ENCODE data around the gene PRKD3. TPM values are rescaled to one million over a fixed set of nuclear protein-coding genes. Genes with fewer than 3 reads are reported as not detected.

Gene PRKD3
- total RNA-seq, 1 donor from 2014 or later = 124 TPM

DNA sequence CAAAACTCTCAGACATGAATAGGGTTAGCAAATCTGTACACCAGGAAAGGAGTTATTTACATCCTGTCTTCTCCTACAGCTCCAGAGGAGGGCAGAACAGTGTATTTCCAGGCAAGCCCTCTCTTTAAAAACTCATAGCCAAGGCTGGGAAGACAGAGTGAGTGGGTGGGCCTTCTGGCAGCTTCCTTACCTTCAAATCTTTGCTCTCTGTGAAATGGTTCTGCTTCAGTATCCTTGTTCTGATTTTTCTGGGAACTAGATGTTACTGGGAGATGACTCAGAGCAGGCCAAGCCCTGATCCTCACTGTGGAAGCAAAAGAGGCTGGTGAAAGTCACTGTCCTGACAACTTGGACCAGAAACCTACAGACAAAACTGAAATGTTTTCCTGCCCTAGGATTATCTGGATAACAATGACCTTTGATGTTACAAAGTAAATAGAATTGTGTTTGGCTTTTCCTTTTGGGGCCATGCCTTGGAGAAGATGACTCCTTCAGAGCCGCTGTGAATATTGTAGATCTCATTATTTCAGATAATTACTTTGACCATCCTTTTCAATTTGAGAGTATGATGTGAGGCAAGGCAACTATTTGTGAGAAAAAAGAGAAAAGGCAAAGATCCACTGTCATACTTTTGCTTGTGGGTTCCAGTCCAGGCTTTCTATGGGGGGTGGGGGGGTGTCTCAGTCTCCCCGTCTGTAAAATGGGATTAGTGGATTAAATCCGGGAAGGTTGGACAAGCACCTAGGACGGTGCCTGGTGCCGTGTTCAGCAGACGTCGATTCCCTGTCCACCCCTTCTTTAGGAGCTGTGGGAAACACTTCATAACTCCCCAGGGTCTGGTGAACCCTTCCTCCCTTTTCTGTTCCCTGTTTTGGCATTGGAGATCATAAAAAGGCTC lies 19.2 kb upstream of the PRKD3 start:
- peak; percentile 75 for DNase-seq (ENCODE audit: low spot score)

DNA sequence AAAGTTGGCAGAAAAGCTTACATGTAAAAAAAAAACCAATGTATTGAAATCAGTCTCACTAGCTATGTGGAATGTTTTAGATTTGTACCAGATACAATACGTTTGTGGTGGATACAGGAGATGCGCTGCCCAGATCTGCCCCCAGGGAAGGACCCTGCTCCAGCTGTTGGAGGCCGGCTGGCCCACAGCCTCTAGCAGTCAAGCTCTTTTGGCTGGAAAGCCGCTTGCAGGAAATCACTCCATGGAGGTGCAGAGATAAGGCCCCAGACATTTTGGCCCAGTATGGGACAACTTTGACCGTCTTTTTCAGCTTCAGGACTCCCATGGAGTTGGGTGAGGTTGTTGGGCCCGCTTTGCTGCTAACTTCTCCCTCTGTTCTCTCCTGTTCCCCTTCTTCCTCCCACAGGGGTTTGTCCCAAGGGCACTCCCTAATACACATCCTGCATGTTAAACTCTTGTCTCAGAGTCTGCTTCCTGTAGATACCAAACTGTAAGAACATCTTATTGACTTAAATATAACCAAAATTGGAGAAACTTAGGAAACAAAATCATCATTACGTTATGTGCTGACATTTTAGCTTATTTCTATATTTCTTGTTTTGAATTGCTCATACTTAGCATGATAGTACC lies 18.1 kb upstream of the PRKD3 start:
- DNase-seq (ENCODE audit: low spot score) = no peak

DNA sequence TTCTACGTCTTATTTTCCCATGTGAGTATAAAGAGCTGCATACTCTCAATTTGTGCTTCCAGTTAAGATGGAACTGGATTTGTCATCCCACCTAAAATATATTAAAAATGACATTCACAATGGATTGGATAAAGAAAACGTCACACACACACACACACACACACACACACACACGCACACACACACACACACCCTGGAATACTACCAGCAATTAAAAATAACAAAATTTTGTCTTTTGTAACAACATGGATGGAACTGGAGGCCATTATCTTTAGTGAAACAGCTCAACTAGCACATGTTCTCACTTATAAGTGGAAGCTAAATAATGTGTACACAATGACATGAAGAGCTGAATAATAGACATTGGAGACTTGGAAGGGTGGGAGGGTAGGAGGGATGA lies 16.0 kb upstream of the PRKD3 start:
- no peak for DNase-seq (ENCODE audit: low spot score)

DNA sequence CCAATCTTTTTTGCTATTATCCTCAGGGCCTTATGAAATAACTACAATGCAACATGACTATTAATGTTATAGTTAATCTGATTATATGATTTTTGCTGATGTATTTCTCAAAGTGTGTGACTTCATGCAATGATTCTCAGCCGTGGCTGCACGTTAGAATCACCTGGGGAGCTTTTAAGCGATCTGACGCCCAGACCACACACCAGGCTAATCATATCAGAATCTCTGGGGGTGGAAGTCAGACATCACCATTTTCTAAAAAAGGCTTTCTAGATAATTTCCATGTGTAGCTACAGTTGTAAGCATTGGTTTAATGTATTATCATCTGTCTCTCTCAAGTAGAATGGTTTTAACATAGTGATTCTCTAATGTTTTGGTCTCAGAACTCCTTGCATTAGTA lies 14.3 kb upstream of the PRKD3 start:
- DNase-seq (ENCODE audit: low spot score) = no peak

DNA sequence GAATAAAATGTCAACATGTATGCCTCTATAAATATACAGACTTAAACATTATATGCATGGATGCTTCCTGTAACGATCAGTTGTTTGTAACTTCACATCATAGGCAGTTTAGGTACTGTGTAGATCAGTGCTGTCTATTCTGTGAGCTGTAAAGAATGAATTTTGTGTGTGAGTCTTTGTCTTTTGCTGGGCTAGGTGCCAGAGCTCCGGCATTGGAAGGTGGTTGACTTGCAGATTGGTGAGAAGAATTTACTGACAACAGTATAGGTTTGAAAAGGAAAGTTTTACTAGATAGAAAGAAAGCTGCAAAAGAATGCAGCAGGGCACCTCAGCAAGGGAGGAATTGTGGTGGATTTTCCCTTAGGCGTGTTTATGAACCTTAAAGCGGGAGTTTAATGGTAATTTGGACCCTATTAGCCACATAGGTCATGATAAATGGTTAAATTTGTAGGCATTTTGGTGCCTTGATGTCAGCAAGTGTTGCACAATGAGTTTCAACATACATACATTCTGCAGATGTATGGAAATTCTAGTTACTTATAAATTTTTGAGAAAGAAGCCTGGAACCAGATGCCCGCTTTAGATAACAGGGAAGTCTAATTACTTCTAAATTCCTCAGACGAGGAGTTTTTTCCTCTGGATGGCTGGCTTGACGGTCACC lies 13.1 kb upstream of the PRKD3 start:
- peak; percentile 28 for DNase-seq (ENCODE audit: low spot score)

DNA sequence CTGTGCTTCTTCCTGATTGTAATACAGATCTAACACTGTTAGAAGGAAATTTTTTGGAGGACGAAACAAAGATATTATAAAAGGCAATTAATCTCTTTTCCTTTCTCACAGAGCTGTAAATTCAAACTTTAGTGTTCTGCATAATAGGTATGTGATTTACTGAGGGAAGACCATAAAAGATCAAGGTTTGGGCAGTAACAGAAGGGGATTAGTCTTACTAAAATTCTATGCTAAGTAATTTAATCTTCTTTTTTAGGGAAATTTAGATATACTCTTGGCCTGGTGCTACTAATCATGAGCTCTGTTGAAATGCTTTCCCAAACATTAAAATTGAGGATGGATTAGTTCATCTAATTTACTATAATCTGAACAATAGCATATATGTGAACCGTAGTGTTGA lies 11.0 kb upstream of the PRKD3 start:
- no peak for DNase-seq (ENCODE audit: low spot score)

DNA sequence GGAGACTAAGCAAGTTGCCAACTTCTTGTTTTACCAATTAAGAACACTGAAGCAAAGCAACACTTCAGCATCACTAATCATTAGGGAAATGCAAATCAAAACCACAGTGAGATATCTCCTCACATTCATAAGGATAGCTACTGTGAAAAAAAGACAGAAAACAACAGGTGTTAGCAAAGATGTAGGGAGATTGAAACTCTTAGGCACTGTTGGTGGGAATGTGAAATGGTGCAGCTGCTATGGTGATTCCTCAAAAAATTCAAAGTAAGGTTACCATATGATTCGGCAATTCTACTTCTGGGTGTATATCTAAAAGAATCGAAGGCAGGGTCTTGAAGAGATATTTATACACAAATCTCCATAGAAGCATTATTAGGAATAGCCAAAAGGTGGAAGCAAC lies 8.6 kb upstream of the PRKD3 start:
- no peak for DNase-seq (ENCODE audit: low spot score)

DNA sequence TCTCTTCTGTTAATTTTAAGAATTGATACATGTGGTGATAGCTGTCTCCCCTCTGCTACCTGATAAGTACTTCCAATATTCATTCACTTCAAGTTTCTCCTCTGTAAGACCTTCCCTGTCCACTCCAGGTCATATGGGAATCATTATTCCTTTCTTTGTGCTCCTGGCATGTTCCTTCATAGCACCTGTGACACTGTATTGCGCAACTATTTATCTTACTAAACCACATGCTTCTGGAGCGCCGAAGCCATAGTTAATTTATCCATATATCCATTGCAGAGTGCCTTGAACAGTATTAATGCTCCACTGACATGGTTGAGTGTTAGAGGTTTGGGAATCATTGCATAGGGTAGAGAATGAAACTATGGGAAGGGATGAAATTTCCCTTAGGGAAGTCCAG lies 7.9 kb upstream of the PRKD3 start:
- DNase-seq (ENCODE audit: low spot score) = no peak

DNA sequence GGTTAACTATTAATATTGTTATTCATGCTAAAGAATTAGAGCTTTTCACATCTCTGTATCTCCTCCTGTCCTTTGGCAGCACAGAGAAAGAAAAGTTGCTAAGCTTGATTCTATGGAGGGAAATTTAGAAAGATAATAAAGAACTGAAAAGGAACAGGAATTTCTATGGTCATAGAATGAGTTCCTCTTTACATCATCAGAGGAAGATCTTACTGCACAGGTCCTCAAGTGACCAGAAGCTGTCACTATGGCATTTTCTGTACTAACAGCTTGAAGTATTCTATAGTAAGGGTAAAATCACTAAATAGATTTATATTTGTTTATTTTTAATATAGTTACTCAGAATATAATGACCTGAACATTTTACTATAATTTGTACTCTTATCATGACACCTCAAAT lies 6.0 kb upstream of the PRKD3 start:
- DNase-seq (ENCODE audit: low spot score) = no peak

DNA sequence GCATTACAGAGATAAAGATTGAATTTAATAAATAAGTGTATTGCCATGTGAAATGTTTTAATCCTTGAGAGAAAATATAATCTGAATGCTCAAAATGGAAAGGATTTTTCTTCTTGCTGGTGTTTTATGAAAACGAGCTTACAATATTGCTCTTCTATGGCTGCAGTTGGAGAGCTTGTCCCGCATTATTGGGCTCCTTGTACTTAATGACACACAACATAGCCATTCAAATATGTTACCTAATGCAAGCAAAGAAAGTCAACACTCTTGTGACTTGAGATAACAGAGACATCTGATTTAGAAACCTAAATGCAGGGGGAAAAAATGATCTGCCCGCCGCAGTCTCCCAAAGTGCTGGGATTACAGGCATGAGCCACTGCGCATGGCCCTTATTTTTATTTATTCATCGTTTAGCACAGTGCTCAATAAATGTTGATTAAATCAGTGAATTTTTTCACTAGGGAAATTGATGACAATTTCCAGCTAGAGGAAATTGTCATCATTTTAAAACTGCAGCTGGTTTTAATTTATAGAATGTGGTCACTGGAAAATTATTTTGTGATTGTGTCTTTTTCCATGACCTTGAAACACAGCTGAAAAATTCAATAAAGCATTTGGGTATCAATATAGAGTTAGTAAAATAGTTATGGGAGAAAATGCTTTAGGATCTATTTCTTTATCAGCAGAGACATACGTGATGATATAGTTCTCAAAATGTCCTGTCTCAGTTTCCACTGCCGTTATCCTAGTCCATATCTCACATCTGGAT lies 2.4 kb upstream of the PRKD3 start:
- DNase-seq (ENCODE audit: low spot score) = peak; percentile 29

DNA sequence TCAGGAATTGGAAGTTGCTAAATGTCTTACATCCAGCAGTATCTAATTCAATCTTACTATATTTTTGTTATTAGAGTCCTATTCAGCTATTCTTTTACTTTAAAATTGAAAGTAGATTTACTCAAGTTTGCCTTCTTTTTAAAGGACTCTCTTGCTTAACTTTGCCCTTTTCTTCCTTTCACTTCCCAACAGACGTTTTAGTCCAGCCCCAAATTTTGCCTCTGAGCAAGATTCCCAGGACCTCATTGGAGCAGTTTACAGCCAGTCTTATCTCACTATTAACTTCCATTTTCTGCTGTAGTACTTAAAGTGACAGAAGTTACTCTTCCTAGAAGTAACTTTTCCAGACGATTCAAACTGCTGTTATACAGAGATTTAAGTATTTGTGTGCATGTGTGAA lies 1.7 kb upstream of the PRKD3 start:
- DNase-seq (ENCODE audit: low spot score) = peak; percentile 92

DNA sequence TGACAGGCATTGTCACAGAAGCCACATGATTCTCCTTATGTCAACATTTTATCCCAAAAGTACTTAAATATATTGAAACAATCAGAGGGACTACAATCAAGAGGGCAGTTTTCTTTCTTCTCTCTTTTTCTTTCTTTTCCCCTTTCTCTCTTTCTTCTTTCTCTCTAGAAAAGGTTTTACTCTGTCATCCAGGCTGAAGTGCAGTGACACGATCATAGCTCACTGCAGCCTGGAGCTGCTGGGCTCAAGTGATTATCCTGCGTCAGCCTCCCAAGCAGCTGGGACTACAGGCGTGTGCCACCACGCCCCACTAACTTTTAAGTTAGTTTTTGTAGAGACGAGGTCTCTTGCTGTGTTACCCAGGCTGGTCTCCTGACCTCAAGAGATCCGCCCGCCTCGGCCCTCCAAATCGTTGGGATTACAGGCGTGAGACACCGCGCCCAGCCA lies 1.0 kb upstream of the PRKD3 start:
- no peak for DNase-seq (ENCODE audit: low spot score)

DNA sequence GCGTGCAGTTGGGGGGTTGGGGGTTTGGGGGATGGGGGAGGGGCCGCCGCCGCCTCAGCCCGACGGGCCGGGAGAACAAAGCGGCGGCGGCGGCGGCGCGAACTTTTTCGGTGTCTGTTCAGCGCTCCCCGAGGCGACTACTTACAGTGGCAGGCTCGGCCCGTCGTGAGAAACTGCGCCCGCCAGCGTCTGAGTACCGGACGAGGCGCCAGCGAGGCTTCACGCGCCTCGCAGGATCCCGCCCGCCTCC lies 172 bp downstream of the PRKD3 start:
- DNase-seq (ENCODE audit: low spot score) = no peak

DNA sequence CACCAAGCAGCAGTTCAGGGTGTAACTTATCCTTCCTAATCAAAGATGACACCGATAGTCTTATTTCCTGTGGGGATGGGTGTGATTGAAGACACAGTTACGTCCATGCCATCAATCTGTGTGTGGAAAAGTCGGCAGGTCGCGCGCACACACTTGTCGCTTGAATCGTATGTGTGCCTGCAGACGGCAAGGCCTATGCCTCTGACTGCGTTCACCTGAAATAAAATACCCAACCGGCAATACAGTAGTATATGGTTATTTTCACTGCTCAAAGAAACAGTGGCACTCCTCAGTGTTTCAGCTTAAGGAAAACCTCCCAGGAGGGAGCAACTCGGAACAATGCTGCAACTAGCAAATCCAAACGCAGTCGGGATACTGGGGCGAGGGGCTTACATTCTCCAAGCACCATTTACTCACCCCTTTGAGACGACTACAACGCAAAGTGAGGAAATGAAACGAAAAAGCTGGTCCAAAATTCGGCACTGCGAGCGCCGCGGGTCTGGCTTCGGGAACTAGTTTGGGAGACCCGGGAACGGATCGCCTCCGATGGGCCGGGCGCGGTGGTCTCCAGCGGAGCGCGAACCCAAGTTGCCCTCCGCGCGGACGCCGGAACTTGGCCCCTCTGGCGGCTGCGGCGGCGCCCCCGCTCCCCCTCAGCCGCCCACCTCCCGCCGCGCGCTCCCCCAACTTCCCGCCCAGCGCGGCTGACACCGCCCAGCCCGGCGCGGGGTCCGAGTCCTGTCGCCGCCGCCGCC lies 675 bp downstream of the PRKD3 start:
- DNase-seq (ENCODE audit: low spot score) = peak; percentile 41

DNA sequence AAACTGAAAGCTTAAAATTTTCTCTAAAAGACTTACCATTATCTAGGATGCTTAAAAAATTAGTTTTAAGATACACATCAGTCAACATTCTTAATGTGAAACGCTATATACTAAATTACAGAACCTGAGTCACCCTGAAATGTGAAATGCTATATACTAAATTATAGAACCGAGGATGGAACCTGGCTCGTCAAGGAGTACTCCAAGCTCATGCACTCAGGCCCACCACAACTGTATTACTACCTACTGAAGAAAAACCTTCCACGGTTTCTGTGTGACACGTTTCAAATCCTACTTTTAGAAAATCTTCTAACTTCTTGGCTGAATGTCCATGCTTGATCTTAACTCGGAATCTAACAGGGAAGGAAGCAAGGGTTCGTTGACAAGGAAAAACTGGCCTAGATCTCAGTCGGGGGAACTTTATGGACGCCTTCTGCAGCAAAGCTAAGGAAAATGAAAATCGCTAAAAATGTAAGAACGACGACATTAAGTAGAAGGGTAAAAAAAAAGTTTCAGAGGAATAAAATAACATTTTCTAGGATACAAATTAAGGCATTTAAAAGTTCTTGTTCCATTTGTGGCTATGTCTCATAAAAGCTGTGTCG lies 1.4 kb downstream of the PRKD3 start:
- DNase-seq (ENCODE audit: low spot score) = peak; percentile 28

DNA sequence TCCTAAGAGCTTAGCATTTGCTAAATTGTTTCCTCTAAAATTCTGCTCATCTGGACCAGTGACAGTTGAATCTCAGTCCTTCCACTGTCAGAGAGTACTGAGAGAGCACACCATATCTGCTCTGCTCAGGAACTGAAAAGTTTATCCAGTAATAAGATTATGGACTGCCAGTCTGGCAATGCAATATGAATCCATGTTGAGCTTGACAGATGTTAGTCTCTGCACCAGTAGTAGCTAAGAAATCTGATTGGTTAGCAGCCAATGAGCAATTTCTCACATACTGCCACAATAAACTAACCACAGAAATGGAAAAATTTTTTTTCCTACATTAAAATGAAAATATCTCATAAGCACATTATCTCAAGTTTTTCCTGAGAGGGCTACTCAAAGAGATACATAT lies 2.3 kb downstream of the PRKD3 start:
- peak; percentile 53 for DNase-seq (ENCODE audit: low spot score)

DNA sequence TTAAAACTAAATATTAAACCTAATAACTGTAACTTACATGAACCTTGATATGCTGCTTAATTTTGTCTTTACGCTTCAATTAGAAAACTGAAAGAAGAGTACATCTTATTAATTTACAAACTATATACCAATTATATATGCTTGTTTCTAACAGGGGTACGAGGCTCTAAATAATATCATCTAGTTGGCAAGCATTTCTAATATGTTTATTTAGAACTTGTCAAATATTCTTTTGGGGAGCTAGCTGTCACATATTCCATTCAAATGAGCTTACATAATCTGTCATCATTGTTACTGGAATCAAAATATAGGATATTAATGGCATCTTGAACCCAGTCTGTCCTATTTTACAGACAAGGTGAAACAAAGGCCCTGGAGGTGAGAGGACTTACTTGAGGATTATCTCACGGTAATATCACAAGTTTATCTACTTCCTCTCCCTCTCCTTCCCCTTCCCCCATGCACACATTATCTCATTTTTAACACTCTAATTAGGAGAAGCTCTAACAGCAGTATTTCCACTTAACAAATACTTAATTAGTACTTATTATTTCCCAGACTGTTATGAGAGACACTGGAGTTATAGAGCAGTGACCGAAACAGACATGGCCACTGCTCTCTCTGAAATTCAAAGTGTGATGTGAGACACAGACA lies 3.5 kb downstream of the PRKD3 start:
- DNase-seq (ENCODE audit: low spot score) = no peak

DNA sequence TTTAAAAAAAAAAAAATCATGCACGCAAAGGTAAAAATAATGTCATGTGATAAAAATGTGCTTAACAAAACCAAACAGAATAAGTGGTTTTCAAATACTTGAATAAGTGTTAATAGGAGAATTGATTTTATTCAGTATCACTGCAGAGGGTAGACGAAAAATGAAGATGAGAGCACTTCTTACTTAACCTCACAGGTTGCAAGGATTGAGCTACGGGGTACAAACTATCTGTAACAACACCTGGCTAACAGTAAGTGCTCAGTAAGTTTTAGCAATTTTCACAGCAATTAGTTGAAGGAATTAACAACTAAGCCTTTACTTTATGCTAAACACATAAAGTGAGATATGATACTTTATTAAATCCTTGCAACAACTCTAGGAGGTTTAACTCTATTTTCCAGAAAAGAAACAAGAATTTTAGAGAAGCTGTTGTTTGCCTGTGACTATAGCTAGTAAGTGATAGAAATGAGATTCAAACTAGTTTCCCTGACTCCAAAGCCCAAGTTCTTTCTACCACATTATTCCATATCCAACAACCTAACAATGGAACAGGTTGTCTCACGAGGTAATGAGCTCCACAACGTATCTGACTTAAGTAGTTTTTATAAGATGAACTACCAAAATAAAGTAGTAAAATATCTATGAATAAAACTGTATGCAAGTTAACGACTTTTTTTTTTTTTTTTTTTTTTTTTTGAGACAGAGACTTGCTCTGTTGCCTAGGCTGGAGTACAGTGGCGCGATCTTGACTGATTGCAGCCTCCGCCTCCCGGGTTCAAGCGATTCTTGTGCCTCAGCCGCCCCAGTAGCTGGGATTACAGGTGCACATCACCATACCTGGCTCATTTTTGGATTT lies 4.7 kb downstream of the PRKD3 start:
- no peak for DNase-seq (ENCODE audit: low spot score)

DNA sequence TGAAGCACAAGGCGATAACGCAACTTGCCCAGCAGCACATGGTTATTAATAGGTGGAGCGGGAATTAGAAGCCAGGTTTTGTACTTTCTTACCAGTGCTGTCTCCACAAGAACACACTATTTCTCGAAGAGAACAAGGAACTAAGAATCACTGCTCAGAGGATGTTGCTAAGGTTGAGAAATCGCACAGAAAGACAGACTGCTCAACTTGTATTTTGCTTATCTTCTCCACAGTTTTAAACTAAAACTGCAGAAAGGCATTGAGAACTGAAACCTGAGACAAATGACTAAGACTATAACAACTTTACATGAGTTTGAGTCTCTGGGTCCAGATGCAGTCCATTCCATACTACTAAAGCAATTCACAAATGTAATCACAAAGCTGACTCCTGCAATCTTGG lies 6.2 kb downstream of the PRKD3 start:
- peak; percentile 85 for DNase-seq (ENCODE audit: low spot score)

DNA sequence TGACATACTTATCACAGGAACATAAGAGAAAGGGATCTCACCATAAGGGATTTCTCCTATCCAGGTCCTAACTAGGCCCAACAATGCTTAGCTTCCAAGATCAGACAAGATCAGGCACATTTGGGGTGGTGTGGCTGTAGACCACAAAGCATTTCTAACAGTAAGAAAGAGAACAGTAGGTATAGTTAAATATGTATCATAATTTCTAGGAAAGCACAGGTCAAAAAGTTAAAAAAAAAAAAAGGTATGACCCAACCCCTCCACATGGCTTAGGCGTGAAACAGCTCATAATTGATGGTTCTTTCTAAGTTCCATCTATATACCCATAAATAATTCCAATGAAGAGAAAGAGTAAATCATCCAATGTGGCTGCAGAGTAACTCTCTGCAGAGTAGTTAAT lies 6.9 kb downstream of the PRKD3 start:
- no peak for DNase-seq (ENCODE audit: low spot score)
